Thymus (tissue), 11 donors: ENCODE measurements around the gene NKAIN2. TPM values are rescaled to one million over a fixed set of nuclear protein-coding genes. Genes with fewer than 3 reads are reported as not detected.

Source experiments
- DNase-seq, 9 donors: peaks; one replicate each; pipeline ENCODE4 v3.0.0-alpha.2; 2013; ENCODE audit warnings: low spot score in 9 of 9, low read depth in 6 of 9, missing footprints in 1 of 9
- H3K27ac ChIP-seq, 2 donors: one replicate each; pipeline ENCODE4 v1.5.1; 2013; ENCODE audit warnings: control low read depth in 1 of 2, low read depth in 1 of 2, low read length in 1 of 2, mild to moderate bottlenecking in 1 of 2, moderate library complexity in 1 of 2
- H3K27me3 ChIP-seq, 2 donors: one replicate each; pipeline ENCODE4 v1.5.1; 2013; ENCODE audit warnings: low read length in 1 of 2; ENCODE audit not compliant: control insufficient read depth in 2 of 2, insufficient read depth in 1 of 2
- H3K36me3 ChIP-seq, 2 donors: one replicate each; pipeline ENCODE4 v1.5.1; 2013; ENCODE audit warnings: low read length in 1 of 2, mild to moderate bottlenecking in 1 of 2, moderate library complexity in 1 of 2; ENCODE audit not compliant: control insufficient read depth in 2 of 2, insufficient read depth in 2 of 2
- H3K4me1 ChIP-seq, 2 donors: one replicate each; pipeline ENCODE4 v1.5.1; 2013; ENCODE audit warnings: low read length in 2 of 2; ENCODE audit not compliant: control insufficient read depth in 2 of 2, insufficient read depth in 2 of 2
- H3K4me3 ChIP-seq, 2 donors: one replicate each; pipeline ENCODE4 v1.5.1; 2013; ENCODE audit warnings: low read length in 2 of 2, control low read depth in 1 of 2, mild to moderate bottlenecking in 1 of 2
- H3K9me3 ChIP-seq, 2 donors: one replicate each; pipeline ENCODE4 v1.5.1; 2013; ENCODE audit warnings: low read length in 1 of 2, mild to moderate bottlenecking in 1 of 2; ENCODE audit not compliant: control insufficient read depth in 2 of 2, insufficient read depth in 1 of 2
- whole genome bisulfite sequencing: extraction: QIAGEN DNeasy Blood & Tissue Kit; methylation state at CpG from one replicate; pipeline ENCODE4 v1.1.7; 2013; 5-methylcytosine and 5-hydroxymethylcytosine counted together
- polyA plus RNA-seq: library from polyadenylated mRNA; stranded (reverse); fragments of 200-250 nt; gene quantifications from one replicate; pipeline ENCODE4 v1.2.3, GENCODE V29; 2013
- total RNA-seq: library from RNA; stranded (reverse); fragments of 120-200 nt; gene quantifications from one replicate; pipeline ENCODE4 v1.2.4, GENCODE V29; 2013
- donor health status: healthy.

NKAIN2 gene
- total and polyA plus RNA-seq, 2 donors: 1.2 to 2.4 TPM

GRCh38 chr6:124520514-124520913 is 716.8 kb downstream of the NKAIN2 start:
- H3K27me3 ChIP-seq: no peaks in the 10 kb centered on the region
- H3K4me1 ChIP-seq: no peaks in the 10 kb centered on the region
- no peak overlapping the region for H3K27ac ChIP-seq
- WGBS: 89% methylated on average over 4 of the region's 4 CpGs
- no peaks in the 10 kb centered on the region for H3K9me3 ChIP-seq
- no peaks in the 10 kb centered on the region for H3K36me3 ChIP-seq
- H3K4me3 ChIP-seq: no peak overlapping the region
- no peak for DNase-seq

GRCh38 chr6:124522335-124522734 is 718.7 kb downstream of the NKAIN2 start:
- 88% methylated on average over 4 of the region's 4 CpGs for WGBS
- Histone ChIP-seq H3K27ac (no peak overlapping the region), H3K36me3 (no peaks in the 10 kb centered on the region), H3K9me3 (no peaks in the 10 kb centered on the region), H3K4me1 (no peaks in the 10 kb centered on the region), H3K4me3 (no peak overlapping the region), H3K27me3 (no peaks in the 10 kb centered on the region)
- DNase-seq: no peak

- no peak for DNase-seq
- 92% methylated on average over 7 of the region's 7 CpGs for WGBS
- Histone ChIP-seq H3K27me3 (no peaks in the 10 kb centered on the region), H3K4me3 (no peak overlapping the region), H3K4me1 (no peaks in the 10 kb centered on the region), H3K9me3 (no peaks in the 10 kb centered on the region), H3K36me3 (no peaks in the 10 kb centered on the region), H3K27ac (no peak overlapping the region)
These were observed 721.0 kb downstream of the NKAIN2 start for GRCh38 chr6:124524491-124525200.

GRCh38 chr6:124530926-124531325 is 727.3 kb downstream of the NKAIN2 start:
- Histone ChIP-seq H3K36me3 (no peaks in the 10 kb centered on the region), H3K4me1 (no peaks in the 10 kb centered on the region), H3K9me3 (peaks cover 0 to 1% of the 10 kb centered on the region in 2 donors), H3K4me3 (no peak overlapping the region), H3K27ac (no peak overlapping the region), H3K27me3 (no peaks in the 10 kb centered on the region)
- no peak for DNase-seq
- 88% methylated on average over 1 of the region's 1 CpG for WGBS

- H3K36me3 ChIP-seq: no peaks in the 10 kb centered on the region
- no peak overlapping the region for H3K27ac ChIP-seq
- 78% methylated on average over 1 of the region's 1 CpG for WGBS
- H3K4me1 ChIP-seq: no peaks in the 10 kb centered on the region
- DNase-seq: no peak
- no peaks in the 10 kb centered on the region for H3K27me3 ChIP-seq
- H3K4me3 ChIP-seq: no peak overlapping the region
- no peaks in the 10 kb centered on the region for H3K9me3 ChIP-seq
These were observed 731.6 kb downstream of the NKAIN2 start for GRCh38 chr6:124535299-124535698.

- Histone ChIP-seq H3K4me1 (no peaks in the 10 kb centered on the region), H3K9me3 (no peaks in the 10 kb centered on the region), H3K36me3 (no peaks in the 10 kb centered on the region), H3K27ac (no peak overlapping the region), H3K27me3 (no peaks in the 10 kb centered on the region), H3K4me3 (no peak overlapping the region)
- no peak for DNase-seq
- WGBS: 93% methylated on average over 9 of the region's 9 CpGs
These were observed 732.1 kb downstream of the NKAIN2 start for GRCh38 chr6:124535746-124536145.

- no peak overlapping the region for H3K4me3 ChIP-seq
- WGBS: 94% methylated on average over 5 of the region's 5 CpGs
- H3K27ac ChIP-seq: no peak overlapping the region
- no peaks in the 10 kb centered on the region for H3K4me1 ChIP-seq
- H3K36me3 ChIP-seq: no peaks in the 10 kb centered on the region
- no peak for DNase-seq
- no peaks in the 10 kb centered on the region for H3K9me3 ChIP-seq
- no peaks in the 10 kb centered on the region for H3K27me3 ChIP-seq
These were observed 732.6 kb downstream of the NKAIN2 start for GRCh38 chr6:124536157-124536841.

- DNase-seq: no peak
- WGBS: 79% methylated on average over 3 of the region's 3 CpGs
These were observed 733.2 kb downstream of the NKAIN2 start for GRCh38 chr6:124536842-124537191.

GRCh38 chr6:124539096-124539495 is 735.4 kb downstream of the NKAIN2 start:
- Histone ChIP-seq H3K4me1 (no peaks in the 10 kb centered on the region), H3K27ac (no peak overlapping the region)
- DNase-seq: no peak

More at GRCh38 chr6:124536842-124537191, 733.2 kb downstream of the NKAIN2 start:
- no peak overlapping the region for H3K4me3 ChIP-seq
- H3K27ac ChIP-seq: no peak overlapping the region
- no peaks in the 10 kb centered on the region for H3K9me3 ChIP-seq
- H3K27me3 ChIP-seq: no peaks in the 10 kb centered on the region
- H3K4me1 ChIP-seq: no peaks in the 10 kb centered on the region
- no peaks in the 10 kb centered on the region for H3K36me3 ChIP-seq

More at GRCh38 chr6:124539096-124539495, 735.4 kb downstream of the NKAIN2 start:
- Histone ChIP-seq H3K36me3 (no peaks in the 10 kb centered on the region), H3K4me3 (no peak overlapping the region), H3K27me3 (no peaks in the 10 kb centered on the region), H3K9me3 (no peaks in the 10 kb centered on the region)
